Lung microvascular endothelial cell (primary cell): ENCODE data around the gene ITGB3BP. TPM values are rescaled to one million over a fixed set of nuclear protein-coding genes. Genes with fewer than 3 reads are reported as not detected.
"Not testable (repeated sequence)": the region's sequence is repeated elsewhere in the genome, so short reads cannot be mapped to it uniquely, and the experiment has no call there.

ENCODE experiments used
- DNase-seq, 2 donors: peaks; one replicate each; pipeline versions ENCODE4 v3.0.0 to v3.0.0-alpha.2; 2010; ENCODE audit warnings: low read depth in 2 of 2
- total RNA-seq: library from RNA; depleted of rRNA; stranded (reverse); fragments of >200 nt; gene quantifications from 2 replicates; pipeline ENCODE4 v1.2.1, GENCODE V29; 2014

ITGB3BP gene
- total RNA-seq, 1 donor from 2014 or later: 4.6 TPM

DNA sequence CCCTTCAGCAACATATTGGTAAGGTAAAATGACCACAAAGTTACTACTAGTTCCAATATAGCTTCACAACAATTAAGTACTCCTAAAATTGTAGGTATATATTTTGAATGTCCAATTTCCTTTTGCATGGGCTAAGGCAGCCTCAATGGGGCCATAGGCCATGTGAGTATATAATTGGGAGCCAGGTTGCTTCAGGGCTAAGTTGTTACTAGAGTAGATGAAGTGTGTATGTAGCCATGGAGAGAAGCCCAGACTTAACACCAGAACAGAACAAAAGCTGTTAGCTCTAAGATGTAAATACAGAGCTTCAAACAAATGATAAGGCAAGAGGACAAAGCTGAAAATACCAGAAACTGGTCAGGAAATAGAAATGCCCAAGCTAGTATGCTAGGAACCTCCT, 16.2 kb downstream of the ITGB3BP start:
- no peak for DNase-seq

DNA sequence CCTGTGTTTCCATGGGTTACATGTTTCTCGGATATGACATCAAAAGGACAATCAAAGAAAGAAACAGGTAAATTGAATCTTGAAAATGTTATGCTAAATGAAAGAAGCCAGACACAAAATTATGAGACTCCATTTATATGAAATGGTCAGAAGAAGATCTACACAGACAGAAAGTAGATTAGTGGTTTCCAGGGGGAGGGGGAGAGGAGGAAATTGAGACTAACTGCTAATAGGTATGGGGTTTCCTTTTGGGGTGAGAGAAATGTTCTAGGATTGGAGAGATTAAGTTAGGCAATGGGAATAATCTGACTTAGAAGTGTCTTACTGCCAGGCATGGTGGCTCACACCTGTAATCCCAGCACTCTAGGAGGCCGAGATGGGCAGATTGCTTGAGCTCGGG, 21.8 kb downstream of the ITGB3BP start:
- no peak for DNase-seq

GRCh38 chr1:63498106-63498505, 24.9 kb downstream of the ITGB3BP start:
- DNase-seq: no peak

DNA sequence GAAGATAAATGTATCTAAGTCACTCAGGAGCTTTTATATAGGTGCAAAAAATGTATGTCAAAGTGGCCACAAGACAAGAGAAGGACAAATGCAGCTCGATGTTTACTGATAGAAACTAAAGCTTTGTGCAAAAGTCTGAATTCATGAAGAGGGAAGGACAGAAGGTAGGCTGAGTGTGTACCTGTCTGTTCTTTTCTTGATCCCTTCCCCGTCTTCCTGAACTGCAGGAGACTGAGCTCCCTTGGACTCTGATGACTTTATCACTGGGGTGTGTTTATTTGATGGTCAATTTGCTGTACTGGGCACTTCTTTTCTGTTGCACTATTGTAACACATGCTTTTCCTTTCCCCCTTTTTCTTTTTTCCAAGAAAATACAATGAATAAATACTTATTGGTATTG, 25.4 kb downstream of the ITGB3BP start:
- no peak for DNase-seq

DNA sequence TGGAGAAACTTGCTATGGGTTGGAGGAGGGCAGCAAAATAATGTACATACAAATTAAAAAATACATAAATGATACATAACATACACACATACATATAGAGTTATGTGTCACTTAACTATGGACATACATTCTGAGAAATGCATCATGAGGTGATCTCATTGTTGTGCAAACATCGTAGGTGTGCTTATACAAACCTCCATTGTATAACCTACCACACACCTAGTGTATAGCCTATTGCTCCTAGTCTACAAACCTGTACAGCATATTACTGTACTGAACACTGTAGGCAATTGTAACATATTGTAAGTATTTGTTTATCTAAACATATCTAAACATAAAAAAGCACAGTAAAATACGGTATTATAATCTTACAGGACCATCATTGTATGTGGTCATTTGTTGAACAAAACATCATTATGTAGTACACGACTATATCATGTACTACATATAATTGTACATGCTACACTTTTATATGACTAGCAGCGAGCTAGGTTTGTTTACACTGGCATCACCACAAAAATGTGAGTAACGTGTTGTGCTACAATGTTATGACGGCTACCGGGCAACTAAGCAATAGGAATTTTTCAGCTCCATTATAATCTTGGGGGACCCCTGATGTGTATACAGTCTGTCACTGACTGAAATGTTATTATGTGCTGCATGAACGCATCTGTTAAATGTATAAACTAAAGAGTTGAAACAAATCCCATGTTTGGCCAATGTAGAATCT, 35.5 kb downstream of the ITGB3BP start:
- DNase-seq: peak in 1 of 2 donors; percentile 35

- DNase-seq: no peak
Observed at GRCh38 chr1:63486629-63487028, 36.4 kb downstream of the ITGB3BP start.

GRCh38 chr1:63480057-63480456, 43.0 kb downstream of the ITGB3BP start:
- no peak for DNase-seq

- peak in 1 of 2 donors; percentile 1 for DNase-seq
Observed at GRCh38 chr1:63475761-63476160, 47.3 kb downstream of the ITGB3BP start.

- DNase-seq: not testable (repeated sequence)
Observed at GRCh38 chr1:63468683-63469082, 54.3 kb downstream of the ITGB3BP start.

DNA sequence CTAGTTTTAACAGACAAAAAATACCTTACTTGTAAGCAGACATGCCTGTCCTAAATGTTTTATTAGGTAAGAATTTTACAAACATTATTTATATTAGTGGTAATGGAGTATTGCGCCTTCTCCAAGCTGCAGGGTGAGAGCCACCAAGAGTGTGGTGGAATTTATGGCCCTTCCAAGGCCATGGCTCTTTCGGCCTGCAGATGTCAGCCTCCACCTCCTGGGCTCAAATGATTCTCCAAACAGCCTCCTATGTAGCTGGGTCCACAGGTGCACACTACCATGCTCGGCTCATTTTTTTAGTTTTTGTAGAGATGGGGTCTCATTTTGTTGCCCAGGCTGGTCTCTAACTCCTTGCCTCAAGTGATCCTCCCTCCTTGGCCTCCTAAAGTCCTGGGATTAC, 56.3 kb downstream of the ITGB3BP start:
- DNase-seq: no peak

DNA sequence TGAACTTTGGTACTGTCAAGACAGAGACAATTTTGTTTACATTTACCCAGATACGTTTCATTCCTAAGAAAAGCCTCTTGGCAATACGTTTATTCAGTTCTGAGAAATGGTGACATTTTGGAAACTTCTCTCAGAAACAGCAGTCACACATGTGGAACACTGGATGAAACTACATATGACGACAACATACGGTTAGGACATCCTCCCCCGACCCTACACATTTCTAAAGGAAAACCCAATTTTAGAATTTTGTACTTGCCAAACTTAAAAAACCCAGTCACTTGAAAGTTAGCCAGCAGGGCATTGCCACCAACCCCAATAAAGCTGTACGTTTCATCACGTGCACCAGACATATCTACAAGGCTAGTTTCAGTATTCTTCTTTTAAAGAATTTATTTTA, 56.8 kb downstream of the ITGB3BP start:
- no peak for DNase-seq

DNA sequence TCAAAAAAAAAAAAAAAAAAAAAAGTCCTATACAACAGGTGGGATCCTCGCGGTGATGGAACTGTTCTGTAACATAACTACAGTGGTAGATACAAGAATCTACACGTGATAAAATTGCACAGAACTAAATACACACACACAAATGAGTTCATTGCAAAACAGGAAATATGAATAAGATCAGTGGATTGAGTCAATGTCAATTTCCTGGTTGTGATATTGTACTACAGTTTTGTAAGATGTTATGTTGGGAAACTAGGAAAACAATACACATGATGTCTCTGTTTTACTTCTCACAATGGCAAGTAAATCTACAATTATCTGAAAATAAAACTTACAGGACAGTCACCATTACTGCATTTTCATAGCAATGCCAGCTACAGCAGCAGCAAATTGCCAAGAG, 59.8 kb downstream of the ITGB3BP start:
- peak; percentile 60 to 92 for DNase-seq

DNA sequence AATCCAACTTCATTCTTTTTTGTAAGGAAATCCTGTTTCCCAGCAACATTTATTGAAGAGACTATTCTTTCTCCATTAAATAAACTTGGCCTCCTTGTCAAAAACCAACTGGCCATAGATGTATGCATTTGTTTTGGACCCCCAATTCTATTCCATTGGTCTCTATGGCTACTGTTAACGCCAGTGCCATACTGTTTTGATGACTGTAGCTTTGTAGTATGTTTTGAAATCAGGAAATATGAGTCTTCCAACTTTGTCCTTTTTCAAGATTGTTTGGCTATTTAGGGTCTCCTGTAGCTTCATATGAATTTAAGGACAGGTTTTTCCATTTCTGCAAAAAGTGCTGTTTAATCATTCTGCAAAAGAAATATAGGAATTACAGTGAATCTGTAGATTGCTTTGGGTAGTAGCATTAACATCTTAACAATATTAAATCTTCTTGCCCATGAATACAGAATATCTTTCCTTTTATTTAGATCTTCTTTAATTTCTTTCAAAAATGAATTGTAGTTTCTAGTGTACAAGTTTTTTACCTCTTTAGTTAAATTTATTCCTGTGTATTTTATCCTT, 61.3 kb downstream of the ITGB3BP start:
- no peak for DNase-seq

GRCh38 chr1:63458750-63459149, 64.3 kb downstream of the ITGB3BP start:
- DNase-seq: no peak

GRCh38 chr1:63454269-63454668, 68.8 kb downstream of the ITGB3BP start:
- peak in 1 of 2 donors; percentile 14 for DNase-seq

GRCh38 chr1:63453232-63453631, 69.8 kb downstream of the ITGB3BP start:
- no peak for DNase-seq

DNA sequence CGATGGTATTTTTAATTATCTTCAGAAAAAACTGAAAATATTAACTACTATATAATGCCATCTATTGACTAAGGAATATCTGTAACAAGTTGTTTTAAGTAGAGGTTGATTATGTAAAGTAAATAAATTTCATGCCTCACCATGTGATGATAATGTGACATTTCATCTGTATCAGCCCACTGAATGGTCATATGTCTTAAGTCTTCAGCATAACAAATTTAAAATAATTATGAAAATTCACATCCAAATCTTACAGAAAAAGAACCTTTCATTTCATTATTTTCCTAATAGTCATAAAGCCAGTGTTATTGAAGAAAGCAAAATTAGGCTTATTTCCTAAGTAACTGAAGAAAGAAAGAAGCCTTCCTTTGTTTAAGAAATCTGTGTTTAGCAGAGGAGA, 72.6 kb downstream of the ITGB3BP start:
- no peak for DNase-seq

DNA sequence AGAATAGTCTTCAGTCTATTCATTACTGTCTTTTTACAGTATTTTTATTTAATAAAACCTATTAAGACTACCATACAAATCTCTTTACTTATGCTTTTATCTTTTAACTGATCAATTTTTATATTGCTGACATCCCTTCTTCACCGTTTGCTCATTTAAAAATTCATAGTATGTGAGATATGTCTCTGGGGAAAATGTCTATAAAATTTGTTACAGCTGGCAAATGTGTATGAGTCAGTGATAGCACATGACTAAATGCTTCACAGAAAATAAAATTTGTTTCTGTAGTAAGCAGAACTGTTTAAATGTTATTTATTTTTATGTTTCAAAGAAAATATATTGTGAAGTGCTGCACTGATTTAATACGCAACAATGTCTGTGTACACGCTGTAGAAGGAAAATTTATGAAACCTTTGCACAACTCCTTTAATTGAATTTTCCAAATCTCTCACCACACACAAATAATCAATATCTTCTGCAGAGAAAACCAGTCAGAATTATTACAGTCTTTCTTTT, 74.2 kb downstream of the ITGB3BP start:
- no peak for DNase-seq

- peak in 1 of 2 donors; percentile 33 for DNase-seq
Observed at GRCh38 chr1:63442141-63442475, 80.9 kb downstream of the ITGB3BP start.

- DNase-seq: no peak
Observed at GRCh38 chr1:63435161-63435560, 87.9 kb downstream of the ITGB3BP start.

GRCh38 chr1:63429281-63429680, 93.7 kb downstream of the ITGB3BP start:
- no peak for DNase-seq

- DNase-seq: peak; percentile 19 to 36
Observed at GRCh38 chr1:63428815-63429214, 94.2 kb downstream of the ITGB3BP start.

DNA sequence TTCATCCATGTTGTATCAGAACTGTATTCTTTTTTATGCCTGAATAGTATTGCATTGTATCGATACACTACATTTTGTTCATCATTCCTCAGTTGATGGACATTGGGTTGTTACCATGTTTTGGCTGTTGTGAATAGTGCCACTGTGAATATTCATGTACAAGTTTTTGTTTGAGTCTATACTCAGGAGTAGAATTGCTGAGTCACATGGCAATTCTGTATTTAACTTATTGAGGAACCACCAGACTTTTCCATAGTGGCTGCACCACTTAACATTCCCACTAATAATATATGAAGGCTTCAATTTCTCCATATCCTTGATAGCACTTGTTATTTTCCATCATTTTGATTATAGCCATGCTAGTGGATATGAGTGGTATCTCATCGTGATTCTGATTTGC, 99.4 kb downstream of the ITGB3BP start:
- no peak for DNase-seq
